Vagina (tissue), 2 donors: Measurements from ENCODE around the gene ARCN1. TPM values are rescaled to one million over a fixed set of nuclear protein-coding genes. Genes with fewer than 3 reads are reported as not detected.

Experiments
- DNase-seq, 2 donors: peaks; one replicate each; pipeline ENCODE4 v3.0.0-alpha.2; 2017; ENCODE audit errors: extremely low spot score in 2 of 2
- H3K27ac ChIP-seq: fragments of 200-600 bp; sonication (generic); one replicate; pipeline ENCODE4 v1.5.1; 2019
- H3K27me3 ChIP-seq: fragments of 200-600 bp; sonication (generic); one replicate; pipeline ENCODE4 v1.5.1; 2019
- H3K36me3 ChIP-seq, 2 donors: fragments of 200-600 bp; sonication (generic); one replicate each; pipeline ENCODE4 v1.5.1; 2017 to 2019
- H3K4me1 ChIP-seq: fragments of 200-600 bp; sonication (generic); one replicate; pipeline ENCODE4 v1.5.1; 2019
- H3K4me3 ChIP-seq, 2 donors: fragments of 200-600 bp; sonication (generic); 1 replicate in 1 of 2; 2 replicates in 1 of 2; pipeline ENCODE4 v1.5.1; 2016 to 2019
- H3K9me3 ChIP-seq: fragments of 200-600 bp; sonication (generic); one replicate; pipeline ENCODE4 v1.5.1; 2019
- CTCF ChIP-seq, 3 experiments: fragments of 450-650 bp in 2 of 3; fragments of 200-600 bp in 1 of 3; sonication (generic) in 1 of 3; IDR thresholded peaks; one replicate each; pipeline ENCODE4 v1.5.1; 2017 to 2019; ENCODE audit warnings: antibody characterized with exemption in 3 of 3, mild to moderate bottlenecking in 2 of 3, moderate library complexity in 2 of 3
- POLR2A ChIP-seq, 2 donors: fragments of 450-650 bp; IDR thresholded peaks; one replicate each; pipeline ENCODE4 v1.6.1; 2017; ENCODE audit warnings: antibody characterized with exemption in 2 of 2, mild to moderate bottlenecking in 2 of 2, moderate library complexity in 2 of 2
- POLR2AphosphoS5 ChIP-seq, 2 donors: sonication (generic); formaldehyde crosslinking; IDR thresholded peaks; one replicate each; pipeline ENCODE4 v1.9.0; 2017; ENCODE audit warnings: antibody characterized with exemption in 2 of 2, mild to moderate bottlenecking in 2 of 2, low read depth in 1 of 2; ENCODE audit not compliant: insufficient read depth in 1 of 2
- intact Hi-C: fragments of 100-400 bp; cut with DNase I; formaldehyde crosslinking; loops from one replicate; pipeline ENCODE4 v1.15.1; 2023
- microRNA-seq: library from miRNA; unstranded; fragments of <30 nt; microRNA quantifications from one replicate; pipeline ENCODE4, GENCODE V29; 2017; ENCODE audit warnings: borderline number of aligned reads, borderline replicate concordance
- small RNA-seq: library from RNA; depleted of rRNA; stranded (forward); fragments of <200 nt; gene quantifications from one replicate; pipeline ENCODE3, GENCODE V24; 2016
- total RNA-seq: library from RNA; depleted of rRNA; stranded (reverse); fragments of >200 nt; gene quantifications from one replicate; pipeline ENCODE4 v1.2.3, GENCODE V29; 2016

Gene ARCN1
- total RNA-seq, 1 donor from 2014 or later, result 78.6 TPM

- Histone ChIP-seq H3K36me3 (peaks cover 0 to 87% of the 10 kb centered on the region in 2 donors), H3K4me3 (no peak overlapping the region), H3K9me3 (no peaks in the 10 kb centered on the region), H3K4me1 (no peaks in the 10 kb centered on the region), H3K27me3 (no peaks in the 10 kb centered on the region), H3K27ac (no peak overlapping the region)
- TF ChIP-seq POLR2A (IDR thresholded peaks at IDR 0.05), result no peak
- TF ChIP-seq POLR2AphosphoS5 (IDR thresholded peaks at IDR 0.05; ENCODE audit: insufficient read depth in 1 of 2, low read depth in 1 of 2), result no peak
- TF ChIP-seq CTCF (IDR thresholded peaks at IDR 0.05), result no peak
- DNase-seq, result no peak
- intact Hi-C loops, result no loop called here
Observed at GRCh38 chr11:118648291-118648690, 76.1 kb downstream of the ARCN1 start.

GRCh38 chr11:118649941-118650340 lies 77.7 kb downstream of the ARCN1 start:
- Histone ChIP-seq H3K4me1 (no peaks in the 10 kb centered on the region), H3K4me3 (no peak overlapping the region), H3K9me3 (no peaks in the 10 kb centered on the region), H3K27ac (no peak overlapping the region), H3K36me3 (peaks cover 0 to 79% of the 10 kb centered on the region in 2 donors), H3K27me3 (no peaks in the 10 kb centered on the region)
- DNase-seq, result no peak
- TF ChIP-seq POLR2A (IDR thresholded peaks at IDR 0.05) (no peak), POLR2AphosphoS5 (IDR thresholded peaks at IDR 0.05; ENCODE audit: insufficient read depth in 1 of 2, low read depth in 1 of 2) (no peak), CTCF (IDR thresholded peaks at IDR 0.05) (no peak)
- intact Hi-C loops, result no loop called here

GRCh38 chr11:118650366-118650765 lies 78.2 kb downstream of the ARCN1 start:
- DNase-seq, result no peak
- H3K27me3 ChIP-seq, result no peaks in the 10 kb centered on the region
- H3K4me1 ChIP-seq, result no peaks in the 10 kb centered on the region
- H3K27ac ChIP-seq, result no peak overlapping the region
- H3K9me3 ChIP-seq, result no peaks in the 10 kb centered on the region
- no peak for TF ChIP-seq POLR2AphosphoS5 (IDR thresholded peaks at IDR 0.05; ENCODE audit: insufficient read depth in 1 of 2, low read depth in 1 of 2)
- no peak for TF ChIP-seq CTCF (IDR thresholded peaks at IDR 0.05)
- TF ChIP-seq POLR2A (IDR thresholded peaks at IDR 0.05), result no peak
- intact Hi-C loops, result no loop called here
- H3K4me3 ChIP-seq, result no peak overlapping the region
- H3K36me3 ChIP-seq, result peaks cover 0 to 75% of the 10 kb centered on the region in 2 donors

- no peak for DNase-seq
- Histone ChIP-seq H3K27ac (no peak overlapping the region), H3K9me3 (no peaks in the 10 kb centered on the region), H3K4me1 (no peaks in the 10 kb centered on the region), H3K27me3 (no peaks in the 10 kb centered on the region), H3K36me3 (peaks cover 0 to 80% of the 10 kb centered on the region in 2 donors), H3K4me3 (no peak overlapping the region)
- TF ChIP-seq POLR2AphosphoS5 (IDR thresholded peaks at IDR 0.05; ENCODE audit: insufficient read depth in 1 of 2, low read depth in 1 of 2), result no peak
- no peak for TF ChIP-seq CTCF (IDR thresholded peaks at IDR 0.05)
- TF ChIP-seq POLR2A (IDR thresholded peaks at IDR 0.05), result no peak
- intact Hi-C loops, result no loop called here
Observed at GRCh38 chr11:118651820-118652219, 79.6 kb downstream of the ARCN1 start.

Small RNA genes lying within 50 kb of the gene (microRNA-seq; reads per million reads assigned to microRNA genes)
- gene MIR6716, result not detected

Small RNA genes lying within 50 kb of the gene (small RNA-seq; reads per million reads assigned to genes)
- gene RNU6-1157P, result not detected

Other genes with a start within 250 kb of the ARCN1 start
- 13.8 TPM for gene CD3D, start 229.7 kb upstream of the ARCN1 start, total RNA-seq
- gene CD3G, start 228.1 kb upstream of the ARCN1 start, total RNA-seq, result 2.2 TPM
- 31.9 TPM for gene UBE4A, start 212.8 kb upstream of the ARCN1 start, total RNA-seq
- gene ATP5MG, start 170.8 kb upstream of the ARCN1 start, total RNA-seq, result 169 TPM
- gene KMT2A, start 135.9 kb upstream of the ARCN1 start, total RNA-seq, result 72.7 TPM
- gene TTC36, start 44.9 kb upstream of the ARCN1 start, total RNA-seq, result not detected
- gene TMEM25, start 41.2 kb upstream of the ARCN1 start, total RNA-seq, result 21.4 TPM
- 30.0 TPM for gene IFT46, start 6.5 kb upstream of the ARCN1 start, total RNA-seq
- gene PHLDB1, start 35.2 kb downstream of the ARCN1 start, total RNA-seq, result 119 TPM
- 0.25 TPM for gene TREH, start 107.2 kb downstream of the ARCN1 start, total RNA-seq
- 81.5 TPM for gene DDX6, start 218.8 kb downstream of the ARCN1 start, total RNA-seq